NCI-H128 (cell line): ENCODE data around the gene CEP350.
A peak's percentile ranks its signal among the peaks of the same experiment; 100 is the strongest.

Experiments
- DNase-seq: peaks from one replicate; lab custom pipeline; 2025; ENCODE audit not compliant: unreplicated experiment; lab: John Stamatoyannopoulos, UW

CEP350 gene

GRCh38 chr1:180153032-180153431, 198.4 kb downstream of the CEP350 start:
- no peak for DNase-seq

- no peak for DNase-seq
Measured at GRCh38 chr1:180154003-180154324, 199.4 kb downstream of the CEP350 start.

DNA sequence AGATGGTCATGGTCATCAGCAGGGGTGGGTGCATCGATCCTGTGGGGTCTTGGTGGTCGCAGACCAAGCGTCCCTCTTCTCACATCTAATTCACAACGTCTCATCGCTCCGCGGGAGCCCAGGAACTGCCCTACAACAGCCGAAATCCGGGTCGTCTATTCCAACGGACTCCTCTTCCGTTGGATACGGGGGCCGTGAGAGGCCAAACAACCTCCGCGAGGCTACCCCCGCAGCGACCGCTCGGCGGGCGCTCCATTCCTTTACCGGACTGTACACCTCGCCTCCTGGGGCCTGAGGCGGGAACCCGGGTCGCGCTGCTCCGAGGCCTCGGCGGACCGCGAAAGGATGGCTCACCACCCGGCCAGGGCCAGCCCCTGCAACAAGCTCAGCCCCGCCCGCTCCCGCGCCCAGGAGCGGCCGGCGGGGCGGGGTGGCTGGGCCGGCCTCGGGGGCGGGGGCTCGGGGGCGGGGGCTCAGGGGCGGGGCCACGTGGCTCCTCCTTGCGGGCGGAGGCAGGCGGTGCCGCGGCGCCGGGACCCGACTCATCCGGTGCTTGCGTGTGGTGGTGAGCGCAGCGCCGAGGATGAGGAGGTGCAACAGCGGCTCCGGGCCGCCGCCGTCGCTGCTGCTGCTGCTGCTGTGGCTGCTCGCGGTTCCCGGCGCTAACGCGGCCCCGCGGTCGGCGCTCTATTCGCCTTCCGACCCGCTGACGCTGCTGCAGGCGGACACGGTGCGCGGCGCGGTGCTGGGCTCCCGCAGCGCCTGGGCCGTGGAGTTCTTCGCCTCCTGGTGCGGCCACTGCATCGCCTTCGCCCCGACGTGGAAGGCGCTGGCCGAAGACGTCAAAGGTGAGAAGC, 199.9 kb downstream of the CEP350 start, which contains the start of gene QSOX1:
Gene QSOX1 (plus strand): TSS at position 545 of the 857 bp plus-strand sequence. CDS start 39 bp downstream, at position 584.
- DNase-seq = peak; percentile 80

- DNase-seq = no peak
Measured at GRCh38 chr1:180155182-180155682, 200.6 kb downstream of the CEP350 start.

DNA sequence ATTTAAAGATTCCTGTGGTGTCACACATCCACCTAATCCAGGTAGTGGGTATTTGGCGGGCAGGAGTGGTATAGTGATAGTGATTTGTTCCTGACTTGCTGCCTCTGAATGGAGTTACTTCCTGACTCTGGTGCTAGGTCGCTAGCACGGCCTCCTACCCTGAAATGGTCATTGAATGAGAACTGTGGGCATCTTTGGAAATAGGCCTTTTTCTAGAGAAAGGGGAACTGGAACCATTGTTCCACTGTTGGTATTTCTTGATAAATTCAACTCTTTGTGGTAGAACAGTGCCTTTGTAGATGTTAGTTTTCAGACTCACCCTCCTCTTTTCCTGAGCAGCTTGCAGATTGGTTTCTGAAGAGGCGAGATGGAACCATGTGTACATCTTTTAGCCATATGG, 201.6 kb downstream of the CEP350 start:
- no peak for DNase-seq

GRCh38 chr1:180156631-180157091, 202.1 kb downstream of the CEP350 start:
- DNase-seq = no peak

DNA sequence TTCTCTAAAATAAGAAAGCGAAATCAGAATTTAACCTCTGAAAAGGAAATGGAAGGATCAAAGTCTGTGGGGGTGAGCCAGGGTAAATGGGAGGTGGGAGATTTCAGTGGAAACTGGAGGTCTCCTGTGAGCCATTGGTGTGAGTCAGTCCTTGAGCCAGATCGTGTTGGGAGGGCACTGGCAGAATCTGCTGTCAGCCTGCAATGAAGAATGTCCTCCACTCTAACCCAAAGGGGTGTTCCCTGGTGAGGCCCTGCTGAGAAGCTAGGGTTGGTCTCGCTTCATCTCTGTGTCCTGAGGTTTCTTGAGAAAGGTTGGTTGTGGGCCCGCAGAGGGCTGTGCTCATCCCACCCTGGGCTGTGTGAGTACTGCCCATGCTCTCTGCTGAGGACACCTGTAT, 202.5 kb downstream of the CEP350 start:
- no peak for DNase-seq

- DNase-seq = no peak
Measured at GRCh38 chr1:180157576-180158057, 203.0 kb downstream of the CEP350 start.

DNA sequence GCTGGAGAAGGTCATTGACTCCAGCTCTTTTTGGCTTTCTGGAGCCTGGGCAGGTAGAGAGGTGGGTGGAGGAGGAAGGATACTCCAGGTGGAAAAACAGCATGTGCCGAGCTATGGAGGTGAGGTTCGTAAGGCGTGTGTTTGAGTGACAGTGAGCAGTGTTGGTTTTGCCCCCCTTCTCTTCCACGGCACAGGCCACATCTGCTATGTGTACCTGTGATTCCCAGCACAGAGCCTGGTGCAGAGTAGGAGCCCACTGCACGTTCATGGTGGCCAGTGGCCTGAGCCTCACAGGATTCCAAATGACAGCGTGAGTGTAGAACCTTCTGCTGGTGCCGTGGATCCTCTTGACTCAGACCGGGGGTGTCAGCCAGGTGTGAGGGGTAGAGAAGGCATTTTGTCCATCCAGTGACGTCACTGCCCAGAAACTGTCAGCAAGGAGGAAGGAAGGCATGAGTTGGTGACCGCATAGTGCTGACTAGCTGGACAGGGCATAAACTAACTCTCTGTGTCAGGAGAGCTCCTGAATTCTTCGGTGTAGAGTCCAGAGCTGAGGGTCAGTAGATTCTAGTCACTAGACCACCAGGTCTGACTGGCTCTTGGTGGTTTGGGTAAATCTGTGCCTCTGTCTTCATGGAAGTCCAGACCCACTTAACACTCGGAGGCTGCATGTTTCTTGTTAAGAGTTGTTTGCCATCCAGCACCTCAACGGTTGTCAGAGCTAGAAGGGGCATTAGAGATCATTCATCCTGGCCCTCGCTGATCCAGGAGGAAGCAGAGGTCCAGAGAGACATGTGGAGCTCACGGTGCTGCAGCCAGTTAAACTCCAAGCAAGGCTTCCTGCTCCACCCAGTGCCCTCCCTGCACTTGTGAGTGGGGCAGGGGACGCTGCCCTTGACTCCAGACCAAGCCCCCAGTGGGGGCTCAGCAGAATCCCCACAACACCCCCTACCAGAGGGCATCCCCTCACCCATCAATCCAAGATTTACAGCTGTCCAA, 203.8 kb downstream of the CEP350 start:
- no peak for DNase-seq

DNA sequence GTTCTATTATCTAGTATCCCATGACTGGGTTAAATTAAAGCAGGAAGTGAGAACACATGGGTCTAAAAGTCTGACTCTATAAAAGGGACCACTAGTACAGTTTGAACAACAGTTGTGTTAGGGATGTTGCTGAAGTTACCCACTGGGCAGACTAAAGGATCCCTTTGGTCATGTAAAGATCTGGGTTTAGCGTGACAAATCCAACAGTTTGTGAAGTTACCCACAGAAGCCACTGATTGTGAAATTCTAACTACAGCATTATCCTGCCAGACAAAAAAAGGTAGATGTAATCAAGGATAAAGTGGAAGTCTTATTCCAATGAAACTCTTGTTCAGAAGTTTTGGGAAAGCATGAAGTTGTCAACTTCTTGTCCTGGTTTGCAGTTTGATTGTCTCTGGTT, 205.7 kb downstream of the CEP350 start:
- no peak for DNase-seq

DNA sequence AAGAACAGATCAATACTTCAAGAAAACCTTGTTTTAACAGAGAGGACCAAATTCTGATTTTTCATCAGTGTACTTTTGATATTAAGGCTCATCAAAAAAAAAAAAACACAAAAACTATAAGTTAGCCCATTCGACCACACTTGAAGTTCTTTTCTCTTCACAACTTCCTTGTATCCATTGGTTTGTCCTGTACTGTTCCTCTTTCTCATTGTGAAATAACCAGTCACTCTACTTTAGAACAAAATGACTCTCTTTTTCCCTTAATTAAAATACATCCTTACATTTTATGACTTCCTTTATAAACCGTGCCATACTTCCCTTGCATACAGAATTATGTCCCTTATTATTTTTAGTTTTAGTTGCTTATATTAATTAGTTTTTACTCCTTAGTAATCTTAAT, 208.4 kb downstream of the CEP350 start:
- DNase-seq = no peak
